HG03432 (cell line): ENCODE measurements around the gene CBX3.
A peak's percentile ranks its signal among the peaks of the same experiment; 100 is the strongest.
"Not testable (repeated sequence)": the region's sequence is repeated elsewhere in the genome, so short reads cannot be mapped to it uniquely, and the experiment has no call there.

Experiments
- ATAC-seq: cut with Tn5 transposase; IDR thresholded peaks from one replicate; pipeline ENCODE4 v1.9.1; 2021; ENCODE audit warnings: mild to moderate bottlenecking, moderate library complexity; ENCODE audit not compliant: unreplicated experiment

Gene CBX3

DNA sequence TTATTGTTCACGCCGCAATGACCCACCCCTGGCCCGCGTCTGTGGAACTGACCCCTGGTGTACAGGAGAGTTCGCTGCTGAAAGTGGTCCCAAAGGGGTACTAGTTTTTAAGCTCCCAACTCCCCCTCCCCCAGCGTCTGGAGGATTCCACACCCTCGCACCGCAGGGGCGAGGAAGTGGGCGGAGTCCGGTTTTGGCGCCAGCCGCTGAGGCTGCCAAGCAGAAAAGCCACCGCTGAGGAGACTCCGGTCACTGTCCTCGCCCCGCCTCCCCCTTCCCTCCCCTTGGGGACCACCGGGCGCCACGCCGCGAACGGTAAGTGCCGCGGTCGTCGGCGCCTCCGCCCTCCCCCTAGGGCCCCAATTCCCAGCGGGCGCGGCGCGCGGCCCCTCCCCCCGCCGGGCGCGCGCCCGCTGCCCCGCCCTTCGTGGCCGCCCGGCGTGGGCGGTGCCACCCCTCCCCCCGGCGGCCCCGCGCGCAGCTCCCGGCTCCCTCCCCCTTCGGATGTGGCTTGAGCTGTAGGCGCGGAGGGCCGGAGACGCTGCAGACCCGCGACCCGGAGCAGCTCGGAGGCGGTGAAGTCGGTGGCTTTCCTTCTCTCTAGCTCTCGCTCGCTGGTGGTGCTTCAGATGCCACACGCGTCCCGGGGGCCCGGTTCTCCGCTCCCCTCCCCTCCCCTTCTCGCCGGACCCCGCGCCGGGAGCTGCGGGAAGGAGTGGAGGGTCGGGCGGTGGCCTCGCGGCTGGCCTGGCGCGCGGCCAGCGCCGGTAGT lies at the start of gene CBX3:
CBX3 (plus strand) TSS at position 499 of the 772 bp plus-strand sequence. CDS start 1,254 bp downstream, outside the sequence.
- peak; percentile 50 for ATAC-seq

DNA sequence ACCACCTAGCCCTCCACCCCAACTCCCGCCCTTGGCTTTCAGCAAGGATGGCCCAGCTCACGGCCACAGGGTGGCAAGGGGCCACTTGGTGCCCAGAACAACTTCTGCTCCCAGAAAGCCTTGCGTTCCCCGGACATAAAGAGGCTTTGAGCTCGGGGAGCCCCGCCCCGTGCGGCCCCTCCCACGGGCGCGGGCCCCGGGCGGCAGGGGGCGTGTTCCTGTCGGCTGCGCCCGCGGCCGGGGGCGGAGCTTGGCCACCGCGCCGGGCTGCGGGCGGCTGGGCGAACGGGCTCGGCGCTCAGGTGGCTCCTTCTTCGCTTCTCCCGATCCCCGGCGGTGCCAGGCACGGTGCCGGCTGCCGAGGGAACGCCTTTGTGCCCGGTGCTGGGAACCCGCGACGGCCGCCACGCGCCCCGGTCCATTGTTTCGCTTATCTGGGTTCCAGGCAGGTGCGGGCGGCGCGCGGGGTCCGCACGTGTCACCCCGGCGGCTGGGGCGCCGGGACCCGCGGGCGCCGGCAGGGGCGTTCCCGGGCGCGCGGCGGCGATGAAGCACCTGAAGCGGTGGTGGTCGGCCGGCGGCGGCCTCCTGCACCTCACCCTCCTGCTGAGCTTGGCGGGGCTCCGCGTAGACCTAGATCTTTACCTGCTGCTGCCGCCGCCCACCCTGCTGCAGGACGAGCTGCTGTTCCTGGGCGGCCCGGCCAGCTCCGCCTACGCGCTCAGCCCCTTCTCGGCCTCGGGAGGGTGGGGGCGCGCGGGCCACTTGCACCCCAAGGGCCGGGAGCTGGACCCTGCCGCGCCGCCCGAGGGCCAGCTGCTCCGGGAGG lies 49.4 kb upstream of the CBX3 start, which contains the start of gene NFE2L3:
NFE2L3 (plus strand) TSS at position 246 of the 829 bp plus-strand sequence; CDS start at position 547, 301 bp downstream.
- ATAC-seq = peak; percentile 80

DNA sequence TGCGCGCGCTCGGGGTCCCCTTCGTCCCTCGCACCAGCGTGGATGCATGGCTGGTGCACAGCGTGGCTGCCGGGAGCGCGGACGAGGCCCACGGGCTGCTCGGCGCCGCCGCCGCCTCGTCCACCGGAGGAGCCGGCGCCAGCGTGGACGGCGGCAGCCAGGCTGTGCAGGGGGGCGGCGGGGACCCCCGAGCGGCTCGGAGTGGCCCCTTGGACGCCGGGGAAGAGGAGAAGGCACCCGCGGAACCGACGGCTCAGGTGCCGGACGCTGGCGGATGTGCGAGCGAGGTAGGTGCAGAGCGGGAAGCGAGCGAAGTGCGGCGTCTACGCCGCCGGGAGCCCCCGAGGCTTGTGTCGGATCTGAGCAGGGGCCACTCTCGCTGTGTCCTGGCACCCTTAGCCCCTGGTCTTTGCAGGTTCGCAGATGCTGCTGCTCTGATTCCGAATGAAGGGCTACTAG lies 48.7 kb upstream of the CBX3 start:
- peak; percentile 28 for ATAC-seq

DNA sequence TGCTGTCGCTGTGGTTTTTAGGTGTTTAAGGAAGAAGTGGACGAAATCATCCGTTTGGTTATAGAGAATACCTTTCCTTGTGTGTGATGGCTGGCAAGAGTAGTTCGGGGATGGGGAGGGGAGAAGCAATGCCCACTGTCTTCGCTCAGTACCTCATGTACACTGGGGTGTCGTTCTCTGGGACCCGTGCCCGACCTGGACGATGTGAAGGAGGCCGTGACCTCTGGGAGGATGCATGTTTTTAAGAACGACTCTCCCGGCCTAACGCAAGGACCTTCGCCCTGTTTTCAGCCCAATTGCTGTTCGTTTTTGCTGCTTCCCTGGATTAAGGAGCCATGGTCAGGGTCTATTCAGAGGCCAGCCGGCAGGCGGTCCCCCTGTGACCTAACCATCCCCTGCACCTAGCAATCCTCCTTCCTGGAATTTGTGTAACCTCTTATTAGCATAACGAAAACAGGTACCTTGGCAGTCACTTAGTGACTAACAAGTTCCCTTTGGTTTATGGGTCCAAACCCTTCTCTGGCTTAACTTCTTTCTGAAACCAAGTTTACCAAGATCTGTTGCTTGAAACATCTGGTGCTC lies 48.2 kb upstream of the CBX3 start:
- no peak for ATAC-seq

DNA sequence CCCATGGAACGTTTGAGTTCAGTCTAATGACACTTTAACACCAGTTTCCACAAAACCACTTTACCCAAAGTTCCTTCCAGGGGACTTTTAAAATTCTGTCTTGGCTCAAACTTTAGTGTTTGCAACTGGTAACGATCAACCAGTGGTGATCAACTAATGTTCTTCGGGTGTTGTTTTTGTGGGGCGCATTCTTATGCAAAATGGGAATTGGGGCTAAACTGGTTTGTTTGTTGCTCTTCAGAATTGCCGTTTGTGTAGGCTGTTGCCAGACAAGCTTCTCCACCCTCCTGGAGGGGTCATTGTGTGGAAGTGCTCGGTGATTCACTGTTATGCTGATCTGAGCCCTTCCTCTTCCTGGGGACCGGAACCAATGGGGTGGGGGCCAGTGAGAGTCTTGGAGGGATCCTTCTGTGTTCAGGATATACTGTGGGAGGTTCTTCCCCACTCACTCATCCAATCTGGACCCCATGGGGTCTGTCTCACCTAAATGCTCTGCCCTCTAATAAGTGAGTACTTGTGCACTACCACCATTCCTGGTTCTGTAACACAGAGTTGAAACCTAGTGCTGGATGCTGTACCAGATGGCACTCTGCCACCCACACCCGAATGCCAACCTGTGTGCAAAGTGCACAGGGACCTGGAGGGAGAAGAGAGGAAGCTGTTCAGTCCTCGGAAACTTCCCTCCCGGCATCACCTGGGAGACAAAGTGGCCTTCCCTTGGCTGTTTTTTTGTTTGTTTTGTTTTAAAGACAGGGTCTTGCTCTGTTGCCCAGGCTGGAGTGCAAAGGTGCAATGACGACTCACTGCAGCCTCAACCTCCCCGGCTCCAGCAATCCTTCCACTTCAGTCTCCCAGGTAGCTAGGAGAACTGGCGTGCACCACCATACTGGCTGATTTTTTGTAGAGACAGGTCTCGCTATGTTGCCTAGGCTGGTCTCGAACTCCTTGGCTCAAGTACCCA lies 47.4 kb upstream of the CBX3 start:
- no peak for ATAC-seq

DNA sequence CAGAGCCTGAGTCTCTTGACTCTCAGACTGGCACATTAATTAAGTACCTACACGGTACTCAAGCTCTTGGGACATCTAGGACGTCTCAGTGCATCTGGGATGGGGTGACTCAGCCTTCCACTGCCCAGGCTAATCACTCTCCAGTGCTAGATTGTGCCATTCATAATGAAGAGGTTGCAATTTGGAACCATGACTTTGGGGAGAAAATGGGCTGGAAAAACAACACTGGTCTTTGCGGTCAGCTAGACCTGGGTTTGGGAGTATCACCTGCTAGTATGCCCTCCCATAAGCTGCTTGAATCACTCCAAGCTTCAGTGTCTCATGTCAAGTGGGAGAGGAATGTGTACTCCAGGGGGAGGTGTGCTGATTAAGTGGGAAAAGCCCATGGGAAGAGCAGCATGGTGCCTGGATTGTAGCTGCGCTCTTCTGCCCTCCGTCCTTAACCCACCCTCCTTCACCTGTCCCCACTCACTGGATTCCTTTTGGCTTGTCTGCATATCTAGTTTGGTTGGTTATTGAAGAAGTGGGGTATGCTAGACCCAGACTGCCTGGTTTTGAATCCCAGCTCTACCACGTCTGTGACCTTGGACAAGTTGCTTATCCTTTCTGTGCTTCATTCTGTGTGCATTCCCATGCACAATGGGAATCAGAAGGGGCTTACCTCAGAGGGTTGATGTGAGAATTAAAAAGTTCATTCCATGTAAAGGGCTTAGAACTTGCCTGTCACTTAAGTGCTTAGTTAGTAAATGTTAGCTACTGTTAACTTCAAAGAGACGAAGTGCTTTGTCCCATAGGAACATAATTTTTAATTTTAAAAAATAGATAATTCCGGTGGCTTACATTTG lies 45.8 kb upstream of the CBX3 start:
- no peak for ATAC-seq

DNA sequence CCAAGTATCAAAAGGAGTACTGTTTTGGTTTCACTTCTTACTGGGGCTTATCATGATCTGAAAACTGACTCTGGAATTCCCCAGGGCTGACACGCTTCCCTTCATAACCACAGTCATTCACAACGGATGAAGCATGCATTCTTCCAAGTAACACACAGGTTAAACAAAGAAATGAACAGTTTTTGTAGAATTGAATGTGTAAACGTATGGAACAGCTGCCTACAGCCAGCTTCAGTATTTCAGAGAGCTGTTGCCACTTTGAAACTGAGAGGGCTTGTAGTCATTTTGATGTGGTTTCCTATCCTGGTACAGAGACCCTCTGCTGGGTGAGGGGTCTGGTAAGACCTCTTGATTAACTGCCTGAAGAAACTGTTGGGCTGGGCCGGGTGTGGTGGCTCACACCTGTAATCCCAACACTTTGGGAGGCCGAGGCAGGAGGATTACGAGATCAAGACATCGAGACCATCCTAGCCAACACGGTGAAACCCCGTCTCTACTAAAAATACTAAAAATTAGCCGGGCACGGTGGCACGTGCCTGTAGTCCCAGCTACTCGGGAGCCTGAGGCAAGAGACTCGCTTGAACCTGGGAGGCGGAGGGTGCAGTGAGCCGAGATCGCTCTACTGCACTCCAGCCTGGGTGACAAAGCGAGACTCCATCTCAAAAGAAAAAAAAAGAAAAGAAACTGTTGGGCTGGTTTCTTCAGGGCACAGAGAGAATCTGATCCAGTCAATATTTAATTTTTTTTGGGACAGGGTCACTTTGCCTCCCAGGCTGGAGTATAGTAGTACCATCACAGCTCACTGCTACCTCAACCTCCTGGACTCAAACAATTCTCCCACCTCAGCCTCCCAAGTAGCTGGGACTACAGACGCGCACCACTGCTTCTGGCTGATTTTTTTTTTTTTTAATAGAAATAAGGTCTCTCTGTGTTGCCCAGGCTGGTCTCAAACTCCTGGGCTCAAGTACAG lies 44.8 kb upstream of the CBX3 start:
- ATAC-seq = peak; percentile 40

DNA sequence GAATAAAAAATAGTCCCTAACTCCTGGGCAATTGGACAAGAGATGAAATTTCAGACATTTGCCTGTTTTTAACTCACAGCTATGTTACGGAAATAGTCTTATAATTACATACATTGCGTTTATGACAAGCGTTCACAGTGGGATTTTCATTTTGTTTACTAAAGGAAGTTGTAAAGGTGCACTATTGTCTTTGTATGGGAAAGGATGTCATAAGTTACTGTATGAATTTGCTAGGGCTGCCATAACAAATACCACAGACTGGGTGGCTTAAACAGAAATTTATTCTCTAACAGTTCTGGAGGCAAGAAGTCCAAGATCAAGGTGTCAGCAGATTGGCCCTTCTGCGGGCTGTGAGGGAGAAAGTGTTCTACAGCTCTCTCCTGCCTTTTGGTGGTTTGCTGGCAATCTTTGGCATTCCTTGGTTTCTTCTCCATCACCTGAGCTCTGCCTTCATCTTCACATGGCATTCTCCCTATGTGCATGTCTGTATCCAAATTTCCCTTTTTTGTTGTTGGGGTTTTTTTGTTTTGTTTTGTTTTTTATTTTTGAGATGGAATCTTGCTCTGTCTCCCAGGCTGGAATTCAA lies 43.9 kb upstream of the CBX3 start:
- no peak for ATAC-seq

DNA sequence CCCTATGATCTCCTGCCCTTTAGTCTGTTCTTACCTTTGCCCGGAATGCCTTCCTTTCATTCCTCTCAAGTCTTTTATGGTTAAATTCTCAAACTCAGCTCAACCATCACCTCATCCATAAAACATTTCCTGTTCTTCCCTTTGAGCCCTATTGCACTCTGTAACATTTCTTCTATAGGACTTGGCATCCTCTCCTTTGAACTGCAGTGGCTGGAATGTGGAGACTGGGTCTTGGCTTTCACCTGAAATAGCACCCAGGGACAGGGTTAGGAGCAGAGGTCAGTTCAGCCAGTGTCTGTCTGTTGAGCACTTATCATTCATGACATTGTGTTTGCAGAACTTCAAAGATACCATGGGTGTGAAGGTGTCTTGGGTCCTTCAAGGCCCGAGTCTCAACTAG lies 42.3 kb upstream of the CBX3 start:
- ATAC-seq = no peak

DNA sequence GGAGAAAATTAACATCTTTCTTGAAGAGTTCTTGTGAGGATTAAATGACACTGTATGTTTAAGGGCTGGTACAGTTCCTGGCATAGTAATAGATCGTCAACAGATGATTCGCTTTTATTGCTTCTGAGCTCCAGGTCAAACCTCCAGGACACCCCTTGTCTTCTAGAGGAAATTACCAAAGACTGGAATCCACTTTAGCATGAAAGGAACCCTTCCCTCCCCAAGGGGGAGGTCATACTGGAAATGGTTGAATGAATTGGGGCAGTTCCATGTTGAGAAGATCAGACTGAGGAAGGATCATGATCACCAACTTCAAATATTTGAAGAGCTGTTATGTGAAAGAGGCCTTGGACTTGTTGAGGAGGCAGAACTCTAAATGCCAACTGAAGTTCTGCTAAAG lies 40.6 kb upstream of the CBX3 start:
- no peak for ATAC-seq

DNA sequence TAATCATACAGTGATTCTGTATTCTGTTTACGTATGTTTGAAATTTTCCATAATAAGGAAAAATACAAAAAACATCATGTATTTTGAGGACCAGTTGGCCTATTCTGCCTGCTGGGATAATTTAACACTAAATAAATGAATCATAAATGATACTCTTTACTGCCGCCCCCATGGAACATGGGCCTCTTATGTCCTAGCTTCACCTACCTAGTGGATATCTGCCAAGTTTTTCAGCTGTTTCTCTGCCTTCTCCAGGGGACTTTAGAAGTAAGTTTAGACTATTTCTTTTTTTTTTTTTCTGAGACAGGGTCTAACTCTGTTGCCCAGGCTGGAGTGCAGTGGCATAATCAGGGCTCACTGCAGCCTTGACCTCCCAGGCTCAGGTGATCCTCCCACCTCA lies 39.1 kb upstream of the CBX3 start:
- no peak for ATAC-seq

DNA sequence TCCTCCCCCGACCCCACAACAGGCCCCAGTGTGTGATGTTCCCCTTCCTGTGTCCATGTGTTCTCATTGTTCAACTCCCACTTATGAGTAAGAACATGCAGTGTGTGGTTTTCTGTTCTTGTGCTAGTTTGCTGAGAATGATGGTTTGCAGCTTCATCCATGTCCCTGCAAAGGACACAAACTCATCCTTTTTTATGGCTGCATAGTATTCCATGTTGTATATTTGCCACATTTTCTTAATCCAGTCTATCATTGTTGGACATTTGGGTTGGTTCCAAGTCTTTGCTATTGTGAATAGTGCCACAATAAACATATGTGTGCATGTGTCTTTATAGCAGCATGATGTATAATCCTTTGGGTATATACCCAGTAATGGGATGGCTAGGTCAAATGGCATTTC lies 37.7 kb upstream of the CBX3 start:
- not testable (repeated sequence) for ATAC-seq

DNA sequence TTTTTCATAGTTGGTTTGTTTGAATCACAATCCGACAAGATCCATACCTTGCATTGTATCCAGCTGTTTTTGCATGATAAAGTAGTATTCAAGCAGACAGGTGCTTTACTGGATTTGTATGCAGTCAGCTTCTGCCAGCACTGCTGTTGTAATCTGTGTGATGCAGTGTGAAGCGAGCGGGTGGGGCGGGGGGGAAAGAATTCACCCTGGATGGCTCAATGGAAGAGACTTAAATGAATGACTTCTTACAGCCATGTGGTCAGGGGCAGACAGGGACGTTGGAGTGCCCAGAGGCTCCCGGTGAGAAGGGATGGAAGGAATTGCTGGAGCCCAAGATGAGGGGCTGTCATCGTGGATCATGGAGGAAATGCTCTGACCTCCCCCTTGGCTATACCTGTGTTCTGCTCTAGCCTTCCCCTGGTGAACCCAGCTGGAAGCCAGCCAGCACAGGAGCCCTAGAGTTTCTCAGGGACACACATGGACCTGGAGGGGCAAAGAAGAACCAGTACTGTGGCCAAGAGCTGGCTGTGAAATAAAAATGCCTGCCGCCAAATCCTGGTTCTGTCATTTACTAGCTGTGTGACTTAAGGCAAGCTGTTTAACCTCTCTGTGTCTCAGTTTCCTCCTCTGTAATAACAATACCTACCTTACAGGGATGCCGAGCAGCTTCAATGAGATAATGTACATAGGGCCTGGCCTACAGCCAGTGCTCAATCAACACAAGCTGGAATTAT lies 35.4 kb upstream of the CBX3 start:
- no peak for ATAC-seq

DNA sequence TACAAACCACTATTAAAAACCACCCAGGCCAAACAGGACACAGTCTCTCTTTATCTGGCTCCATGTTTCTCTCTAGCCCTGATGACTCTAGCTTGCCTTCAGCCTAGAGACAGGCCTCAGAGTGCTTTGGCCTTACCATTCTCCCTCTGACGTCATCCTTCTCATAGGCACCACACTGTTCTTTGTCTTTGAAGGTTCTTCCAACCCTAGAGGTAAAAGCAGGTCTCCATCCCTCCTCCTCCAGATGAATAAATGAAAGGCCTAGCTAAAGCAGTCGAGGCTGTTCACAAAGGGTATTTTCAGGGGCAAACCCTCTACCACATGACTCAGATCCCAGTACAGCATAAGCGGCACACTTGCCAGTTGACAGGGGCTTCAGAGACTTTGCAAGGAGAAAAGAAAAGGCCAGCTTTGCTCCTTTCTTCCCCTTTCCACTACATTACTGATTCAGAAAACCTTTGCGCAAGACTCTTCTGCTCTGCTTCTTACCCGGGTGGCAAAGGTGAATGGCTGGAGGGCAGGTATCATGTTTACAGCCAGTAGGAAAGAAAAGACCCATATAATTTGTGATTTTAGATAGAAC lies 34.8 kb upstream of the CBX3 start:
- peak; percentile 43 for ATAC-seq

DNA sequence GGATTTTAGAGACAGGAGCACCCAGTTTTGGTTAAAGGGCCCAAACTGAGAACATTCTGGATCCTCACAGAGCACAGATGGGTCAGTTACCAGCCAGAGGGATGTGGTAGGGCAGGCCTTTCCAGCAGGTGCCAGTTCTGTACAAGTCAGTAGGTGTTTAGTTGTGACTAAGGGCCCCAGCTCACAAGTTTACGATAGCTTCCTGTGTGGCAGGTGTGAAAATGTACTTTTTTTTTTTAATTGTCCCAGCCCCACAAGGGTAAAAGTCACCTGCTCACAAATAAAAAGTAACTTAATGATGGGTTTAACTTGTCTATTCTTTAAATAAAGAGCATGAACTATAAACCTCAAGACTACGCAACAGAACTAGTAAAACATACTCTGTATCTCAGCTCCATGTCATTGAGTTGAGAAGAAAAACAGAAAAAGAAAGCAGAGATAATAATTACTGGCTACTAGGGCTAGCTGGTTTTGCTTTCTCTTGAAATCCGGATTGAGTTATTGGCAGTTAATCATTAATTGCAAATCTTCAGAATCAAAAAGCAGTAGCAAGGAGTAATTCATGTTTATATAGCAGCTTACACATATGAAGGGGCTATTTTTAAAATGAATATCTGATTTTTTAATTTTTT lies 34.1 kb upstream of the CBX3 start:
- ATAC-seq = peak; percentile 86

DNA sequence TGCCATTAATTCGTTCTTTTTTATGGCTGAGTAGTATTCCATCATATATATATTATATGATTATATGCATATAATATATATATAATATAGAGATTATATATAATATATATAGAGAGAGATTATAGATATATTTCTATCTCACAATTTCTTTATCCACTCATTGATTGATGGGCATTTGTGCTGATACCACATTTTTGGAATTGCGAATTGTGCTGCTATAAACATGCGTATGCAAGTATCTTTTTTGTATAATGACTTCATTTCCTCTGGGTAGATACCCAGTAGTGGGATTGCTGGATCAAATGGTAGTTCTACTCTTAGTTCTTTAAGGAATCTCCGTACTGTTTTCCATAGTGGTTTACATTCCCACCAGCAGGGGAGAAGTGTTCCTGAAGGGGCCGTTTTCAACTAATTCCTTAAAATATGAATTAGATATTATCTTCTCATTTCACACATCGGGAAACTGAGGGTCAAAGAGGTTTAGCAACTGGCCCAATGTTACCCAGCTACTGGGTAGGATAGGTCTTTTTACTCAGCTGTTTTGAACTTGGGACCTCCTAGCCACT lies 33.0 kb upstream of the CBX3 start:
- no peak for ATAC-seq
